PC-9 (cell line): ENCODE measurements around the gene GTF3C4. TPM values are rescaled to one million over a fixed set of nuclear protein-coding genes. Genes with fewer than 3 reads are reported as not detected.

Source experiments
- BruUV-seq: library from RNA; stranded (reverse); fragments of 400-500 nt; replicated peaks from 2 replicates; lab custom pipeline; 2021; lab: Mats Ljungman, UMichigan
- CTCF ChIA-PET: fragments of 300-600 bp; sonication (Branson Sonifier 250); formaldehyde crosslinking; loops from one replicate; lab custom pipeline; 2022; ENCODE audit warnings: antibody characterized with exemption; lab: Charles Lee
- POLR2A ChIA-PET: fragments of 300-600 bp; sonication (Branson Sonifier 250); formaldehyde crosslinking; loops from one replicate; lab custom pipeline; 2022; ENCODE audit warnings: antibody characterized with exemption; ENCODE audit not compliant: unreplicated experiment; lab: Charles Lee
- DNase-seq, 2 experiments: peaks; one replicate each; pipeline versions ENCODE4 v3.0.0 to v3.0.0-alpha.2; 2015 to 2022; ENCODE audit warnings: mixed read lengths in 1 of 2
- H2AFZ ChIP-seq: fragments of 200-600 bp; sonication (generic); 2 replicates; pipeline ENCODE4 v1.8.1; 2017; ENCODE audit warnings: antibody characterized with exemption
- H3F3A ChIP-seq: fragments of 200-600 bp; sonication (generic); 2 replicates; pipeline ENCODE4 v1.8.1; 2017; ENCODE audit warnings: antibody characterized with exemption, mild to moderate bottlenecking, low read depth; ENCODE audit not compliant: insufficient read depth
- H3K27ac ChIP-seq: fragments of 200-600 bp; sonication (generic); 2 replicates; pipeline ENCODE4 v1.6.1; 2016; ENCODE audit warnings: mixed run types
- H3K27me3 ChIP-seq: fragments of 200-600 bp; sonication (generic); 2 replicates; pipeline ENCODE4 v1.6.1; 2016; ENCODE audit warnings: low read depth, mixed run types; ENCODE audit not compliant: insufficient read depth
- H3K36me3 ChIP-seq: fragments of 200-600 bp; sonication (generic); 2 replicates; pipeline ENCODE4 v1.6.1; 2016; ENCODE audit warnings: low read depth, mixed run types
- H3K4me1 ChIP-seq: fragments of 200-600 bp; sonication (generic); replicated peaks from 2 replicates; pipeline ENCODE4 v1.6.1; 2016; ENCODE audit warnings: mixed run types; ENCODE audit not compliant: insufficient read depth
- H3K4me2 ChIP-seq: fragments of 200-600 bp; sonication (generic); 2 replicates; pipeline ENCODE4 v1.6.1; 2017; ENCODE audit warnings: mixed run types
- H3K4me3 ChIP-seq: fragments of 200-600 bp; sonication (generic); 2 replicates; pipeline ENCODE4 v1.6.1; 2016; ENCODE audit warnings: mixed run types
- H3K79me2 ChIP-seq: fragments of 200-600 bp; sonication (generic); 2 replicates; pipeline ENCODE4 v1.6.1; 2017; ENCODE audit warnings: low read depth, mixed run types
- H3K9me2 ChIP-seq: fragments of 200-600 bp; sonication (generic); 2 replicates; pipeline ENCODE4 v1.8.1; 2017; ENCODE audit warnings: mild to moderate bottlenecking; ENCODE audit not compliant: insufficient read depth
- H3K9me3 ChIP-seq: fragments of 200-600 bp; sonication (generic); 2 replicates; pipeline ENCODE4 v1.8.1; 2016; ENCODE audit warnings: low read depth; ENCODE audit not compliant: insufficient read depth
- H4K20me1 ChIP-seq: fragments of 200-600 bp; sonication (generic); 2 replicates; pipeline ENCODE4 v1.8.1; 2017; ENCODE audit not compliant: insufficient read depth
- CTCF ChIP-seq: fragments of 200-600 bp; sonication (generic); conservative IDR thresholded peaks from 2 replicates; pipeline ENCODE4 v1.6.1; 2017; ENCODE audit warnings: mixed run types, antibody characterized with exemption, mild to moderate bottlenecking, moderate library complexity
- EZH2 ChIP-seq: fragments of 200-600 bp; sonication (generic); IDR thresholded peaks from 2 replicates; pipeline ENCODE4 v1.8.0; 2017; ENCODE audit warnings: antibody characterized with exemption, low read depth
- intact Hi-C: fragments of 100-400 bp; cut with micrococcal nuclease; formaldehyde crosslinking; loops from one replicate; pipeline ENCODE4 v1.10.0; 2022; ENCODE audit not compliant: unreplicated experiment
- total RNA-seq: library from RNA; stranded (reverse); gene quantifications from 2 replicates; pipeline ENCODE4 v1.2.3, GENCODE V29; 2021

The GTF3C4 gene
- total RNA-seq, 1 experiment from 2014 or later, result 24.7 TPM

GRCh38 chr9:132669319-132669697 lies 956 bp upstream of the GTF3C4 start:
- peak overlapping the region; percentile 96 for H2AFZ ChIP-seq
- DNase-seq, result peak in 1 of 2 experiments; percentile 57
- no peaks in the 10 kb centered on the region for H3K27me3 ChIP-seq
- peak overlapping the region; percentile 85 for H3K4me3 ChIP-seq
- intact Hi-C loops, result loop anchor here (10.0 kb wide), 1 partner anchor 235 kb away; no protein-coding TSS in a partner anchor
- no peaks in the 10 kb centered on the region for H3K36me3 ChIP-seq
- H3K9me3 ChIP-seq, result no peaks in the 10 kb centered on the region
- peak overlapping the region; percentile 90 for H3K4me2 ChIP-seq
- ChIA-PET CTCF (interaction anchor here (0.6 to 2.3 kb wide), 5 partner anchors 17 to 1112 kb away, joined by 3 to 9 read pairs (median 5); no protein-coding TSS in a partner anchor), POLR2A (interaction anchor here (0.7 to 1.2 kb wide), 4 partner anchors 18 to 445 kb away, joined by 3 to 10 read pairs (median 4); partner anchors contain the start of genes GTF3C5 and SETX)
- BruUV-seq, result TSS peak; percentile 64
- peaks cover 25% of the 10 kb centered on the region for H3K4me1 ChIP-seq
- no peak for TF ChIP-seq EZH2
- TF ChIP-seq CTCF, result no peak
- no peaks in the 10 kb centered on the region for H3K9me2 ChIP-seq
- peaks cover 12% of the 10 kb centered on the region for H3F3A ChIP-seq
- H3K27ac ChIP-seq, result peak overlapping the region; percentile 90
- peaks cover 25% of the 10 kb centered on the region for H4K20me1 ChIP-seq
- peaks cover 92% of the 10 kb centered on the region for H3K79me2 ChIP-seq

GRCh38 chr9:132669698-132670456 lies 387 bp upstream of the GTF3C4 start, which contains the start of gene DDX31:
Gene DDX31, minus strand, starts transcription at chr9:132669983. Its CDS starts 49 bp downstream, at chr9:132669934.
- POLR2A ChIA-PET, result interaction anchor here (0.6 to 1.2 kb wide), 6 partner anchors 129 to 444 kb away, joined by 3 to 10 read pairs (median 4); partner anchors contain the start of genes GTF3C5 and SETX
- Histone ChIP-seq H3K9me3 (no peaks in the 10 kb centered on the region), H3K79me2 (peaks cover 92% of the 10 kb centered on the region), H3K9me2 (no peaks in the 10 kb centered on the region), H3K27me3 (no peaks in the 10 kb centered on the region), H4K20me1 (peaks cover 29% of the 10 kb centered on the region), H3K36me3 (no peaks in the 10 kb centered on the region), H3K4me1 (peaks cover 25% of the 10 kb centered on the region), H3K4me3 (peak within 1 kb of the TSS; percentile 85), H3K4me2 (peak within 1 kb of the TSS; percentile 90), H3K27ac (peak within 1 kb of the TSS; percentile 90), H2AFZ (peak within 1 kb of the TSS; percentile 96), H3F3A (peaks cover 12% of the 10 kb centered on the region)
- DNase-seq, result peak; percentile 63 to 86
- BruUV-seq, result no TSS peak
- CTCF ChIA-PET, result interaction anchor here (0.6 to 2.3 kb wide), 5 partner anchors 98 to 300 kb away, joined by 3 to 9 read pairs (median 4); no protein-coding TSS in a partner anchor
- intact Hi-C loops, result loop anchor here (10.0 kb wide), 1 partner anchor 235 kb away; no protein-coding TSS in a partner anchor
- no peak; the same call in 1 of the 2 replicates for TF ChIP-seq CTCF
- TF ChIP-seq EZH2, result no peak

GRCh38 chr9:132671620-132672412 lies 1.6 kb downstream of the GTF3C4 start:
- Histone ChIP-seq H3K4me3 (peak overlapping the region; percentile 85), H3F3A (peaks cover 12% of the 10 kb centered on the region), H3K4me2 (peak overlapping the region; percentile 90), H3K9me3 (no peaks in the 10 kb centered on the region), H3K36me3 (no peaks in the 10 kb centered on the region), H3K9me2 (no peaks in the 10 kb centered on the region), H3K4me1 (peaks cover 25% of the 10 kb centered on the region), H3K79me2 (peaks cover 93% of the 10 kb centered on the region), H3K27me3 (no peaks in the 10 kb centered on the region), H3K27ac (no peak overlapping the region; the same call in 1 of the 2 replicates), H4K20me1 (peaks cover 47% of the 10 kb centered on the region), H2AFZ (no peak overlapping the region)
- POLR2A ChIA-PET, result interaction anchor here (0.6 kb wide), 1 partner anchor 11 kb away, joined by 4 read pairs; no protein-coding TSS in a partner anchor
- no peak for DNase-seq
- no peak for TF ChIP-seq CTCF
- no peak for TF ChIP-seq EZH2
- no TSS peak for BruUV-seq
- intact Hi-C loops, result no loop called here
- CTCF ChIA-PET, result interaction anchor here (2.3 kb wide), 1 partner anchor 127 kb away, joined by 9 read pairs; no protein-coding TSS in a partner anchor
